GM19468 (cell line): ENCODE results near the gene INPP4B.
"Not testable (repeated sequence)": the region's sequence is repeated elsewhere in the genome, so short reads cannot be mapped to it uniquely, and the experiment has no call there.

Source experiments
- ATAC-seq: cut with Tn5 transposase; IDR thresholded peaks from one replicate; pipeline ENCODE4 v1.9.1; 2021; ENCODE audit warnings: mild to moderate bottlenecking, moderate library complexity, moderate number of reproducible peaks; ENCODE audit not compliant: unreplicated experiment; ENCODE audit errors: extremely low read depth

The INPP4B gene

GRCh38 chr4:142085513-142086292 lies 760.4 kb downstream of the INPP4B start:
- ATAC-seq: no peak

- ATAC-seq: no peak
Observed at GRCh38 chr4:142083264-142083663, 762.8 kb downstream of the INPP4B start.

DNA sequence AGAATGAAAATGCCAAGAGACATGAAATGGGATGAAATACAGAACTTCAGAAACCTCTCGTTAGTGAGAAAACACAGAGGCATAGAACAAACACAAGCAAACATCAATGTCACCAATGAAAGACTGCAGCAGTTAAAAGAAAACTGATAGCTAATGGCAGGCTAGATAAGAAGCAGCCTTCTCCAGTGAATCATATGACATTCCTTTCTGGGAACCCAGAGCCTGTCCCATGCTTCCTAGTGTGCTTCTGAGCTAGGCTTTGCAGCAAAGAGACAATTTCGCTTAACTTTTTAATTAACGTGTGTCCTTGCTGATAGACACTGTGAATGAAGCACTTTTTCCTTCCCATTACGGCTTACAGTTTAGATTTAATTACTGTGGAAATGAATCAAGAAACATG lies 765.1 kb downstream of the INPP4B start:
- no peak for ATAC-seq

- no peak for ATAC-seq
Observed at GRCh38 chr4:142079959-142080358, 766.1 kb downstream of the INPP4B start.

DNA sequence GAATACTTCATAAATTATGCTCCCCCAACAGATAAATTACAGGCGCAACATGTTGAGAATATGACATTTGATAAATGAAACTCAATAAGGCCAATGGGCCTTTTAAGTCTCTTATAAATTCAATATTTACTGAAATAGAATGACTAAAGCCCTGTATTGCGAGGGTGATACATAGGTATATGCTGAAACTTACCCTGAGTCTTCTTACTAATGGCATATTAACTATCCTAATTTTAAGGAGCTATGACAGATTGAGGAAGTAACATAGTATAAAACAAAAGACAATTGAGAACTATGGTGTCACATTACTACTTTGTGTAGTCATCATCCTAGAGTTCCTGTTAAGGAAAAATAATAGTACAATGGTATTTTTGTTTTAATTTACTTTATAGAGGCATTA lies 769.1 kb downstream of the INPP4B start:
- no peak for ATAC-seq

GRCh38 chr4:142068304-142068703 lies 777.8 kb downstream of the INPP4B start:
- not testable (repeated sequence) for ATAC-seq

GRCh38 chr4:142066562-142066961 lies 779.5 kb downstream of the INPP4B start:
- not testable (repeated sequence) for ATAC-seq

- no peak for ATAC-seq
Observed at GRCh38 chr4:142065086-142065647, 780.9 kb downstream of the INPP4B start.

- no peak for ATAC-seq
Observed at GRCh38 chr4:142064181-142064580, 781.9 kb downstream of the INPP4B start.

DNA sequence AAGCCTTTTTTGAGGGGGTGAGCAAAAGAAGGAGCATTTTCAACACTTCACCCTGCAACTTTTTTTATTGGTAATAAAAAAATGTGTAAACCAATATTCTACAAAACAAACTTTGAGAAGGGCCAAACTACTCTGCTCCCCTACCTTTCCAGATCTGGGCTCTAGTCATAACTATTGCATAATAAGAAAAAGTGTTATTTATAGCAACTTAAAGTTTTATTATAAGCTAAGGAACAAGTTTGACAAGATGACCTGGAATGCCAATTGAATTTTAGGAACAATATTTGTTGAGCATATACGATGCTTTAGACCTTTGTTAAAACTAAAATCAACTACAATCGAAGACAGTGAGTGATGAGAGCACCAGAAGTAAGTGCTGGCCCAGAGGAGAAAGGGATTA lies 800.1 kb downstream of the INPP4B start:
- no peak for ATAC-seq

DNA sequence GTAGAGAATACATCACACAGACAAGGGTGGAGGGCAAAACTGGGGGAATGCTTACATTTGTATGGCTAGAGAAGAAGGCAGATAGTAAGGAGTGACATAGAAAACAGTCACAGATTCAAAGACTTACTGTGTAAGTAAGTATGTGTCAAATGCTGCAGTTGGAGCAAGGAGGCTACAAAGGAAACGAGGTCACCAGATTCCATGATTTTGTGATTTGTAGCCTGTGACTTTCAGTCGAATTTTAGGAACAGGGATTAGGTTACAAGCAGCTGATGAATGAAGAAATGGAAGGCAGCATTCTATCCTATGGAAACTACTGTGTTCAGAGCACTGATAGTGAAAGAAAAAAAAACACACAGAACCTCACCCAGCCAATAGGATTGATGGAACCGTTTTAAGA lies 801.8 kb downstream of the INPP4B start:
- no peak for ATAC-seq

GRCh38 chr4:142043509-142043908 lies 802.6 kb downstream of the INPP4B start:
- ATAC-seq: no peak

DNA sequence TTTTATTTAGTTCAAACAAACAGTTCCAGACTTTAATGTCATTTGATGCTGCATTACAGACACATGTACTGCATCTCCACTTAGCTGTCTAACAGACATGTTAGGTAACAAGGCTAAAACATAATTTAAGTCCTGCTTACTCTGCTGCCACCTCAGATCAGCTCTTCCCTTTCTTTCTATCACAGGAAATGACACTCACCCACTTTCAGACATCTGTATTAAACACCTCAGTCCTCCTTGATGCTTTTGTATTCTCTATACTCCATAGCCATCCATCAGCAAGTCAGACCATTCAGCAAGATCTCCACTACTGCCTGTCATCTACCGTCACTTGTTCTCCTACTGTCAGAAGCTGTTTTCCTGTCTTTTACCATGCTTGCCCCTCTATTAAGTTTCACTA lies 804.3 kb downstream of the INPP4B start:
- no peak for ATAC-seq

- no peak for ATAC-seq
Observed at GRCh38 chr4:142040043-142040442, 806.1 kb downstream of the INPP4B start.

- ATAC-seq: no peak
Observed at GRCh38 chr4:142036795-142037583, 809.1 kb downstream of the INPP4B start.

DNA sequence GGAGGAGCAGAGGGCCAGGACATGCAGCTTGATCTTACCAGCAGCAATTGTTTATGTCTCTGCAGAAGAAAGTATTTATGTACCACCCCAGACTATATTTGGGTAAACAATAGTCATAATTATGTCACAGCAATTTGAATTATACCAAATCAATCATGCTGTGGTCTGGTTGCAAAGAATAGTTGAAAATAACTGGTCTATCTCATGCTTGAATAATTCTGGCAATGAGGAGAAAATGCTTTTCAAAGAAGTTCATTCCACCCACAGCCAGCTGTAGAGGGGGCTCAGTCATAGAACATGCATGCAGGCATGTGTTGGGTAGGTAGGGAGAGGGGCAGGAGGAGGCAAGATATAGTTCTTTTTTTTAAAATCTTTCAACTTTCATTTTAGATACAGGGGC lies 810.5 kb downstream of the INPP4B start:
- ATAC-seq: no peak

GRCh38 chr4:142034101-142034500 lies 812.0 kb downstream of the INPP4B start:
- no peak for ATAC-seq

DNA sequence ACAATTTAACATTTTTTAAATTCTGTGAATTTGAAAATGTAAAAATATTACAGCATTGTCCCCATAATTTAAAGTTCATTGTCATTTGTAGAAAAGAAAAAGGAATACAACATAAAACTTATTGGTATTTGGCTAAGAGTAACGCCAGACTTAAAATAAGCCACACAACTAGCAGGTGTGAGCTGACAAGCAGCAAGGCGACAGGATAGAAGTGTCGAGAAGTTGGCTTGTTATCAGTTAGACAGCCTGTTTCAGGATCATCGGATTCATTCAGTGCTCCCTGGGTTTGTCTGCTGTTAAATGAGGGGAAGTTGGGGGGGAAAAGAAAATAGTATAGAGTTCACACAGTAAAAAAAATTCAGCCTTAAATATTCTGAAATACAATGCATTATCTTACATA lies 816.1 kb downstream of the INPP4B start:
- no peak for ATAC-seq

GRCh38 chr4:142021761-142022160 lies 824.3 kb downstream of the INPP4B start:
- no peak for ATAC-seq

- ATAC-seq: no peak
Observed at GRCh38 chr4:142021181-142021580, 824.9 kb downstream of the INPP4B start.

- ATAC-seq: no peak
Observed at GRCh38 chr4:142016031-142016430, 830.1 kb downstream of the INPP4B start.
